ENCODE results near the gene INCA1. TPM values are rescaled to one million over a fixed set of nuclear protein-coding genes. Genes with fewer than 3 reads are reported as not detected.

Gene INCA1
- total RNA-seq, 1 donor from 2014 or later: 0.13 TPM

DNA sequence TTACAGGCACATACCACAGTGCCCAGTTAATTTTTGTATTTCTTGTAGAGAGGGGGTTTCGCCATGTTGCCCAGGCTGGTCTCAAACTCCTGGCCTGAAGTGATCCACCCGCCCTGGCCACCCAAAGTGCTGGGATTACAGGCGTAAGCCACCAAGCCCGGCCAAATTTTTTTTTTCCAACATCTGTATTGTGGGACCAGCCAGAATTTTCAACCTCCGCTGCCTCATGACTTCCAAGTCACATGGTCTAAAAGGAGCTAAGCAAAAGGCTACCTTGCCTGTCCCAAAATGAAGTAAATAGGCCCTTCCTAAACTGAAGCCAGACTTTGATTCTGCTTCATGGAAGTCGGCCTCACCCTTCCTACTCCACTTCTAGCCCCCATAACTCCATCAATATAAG, 25.5 kb downstream of the INCA1 start:
- DNase-seq (ENCODE audit: low read depth, low spot score): no peak

DNA sequence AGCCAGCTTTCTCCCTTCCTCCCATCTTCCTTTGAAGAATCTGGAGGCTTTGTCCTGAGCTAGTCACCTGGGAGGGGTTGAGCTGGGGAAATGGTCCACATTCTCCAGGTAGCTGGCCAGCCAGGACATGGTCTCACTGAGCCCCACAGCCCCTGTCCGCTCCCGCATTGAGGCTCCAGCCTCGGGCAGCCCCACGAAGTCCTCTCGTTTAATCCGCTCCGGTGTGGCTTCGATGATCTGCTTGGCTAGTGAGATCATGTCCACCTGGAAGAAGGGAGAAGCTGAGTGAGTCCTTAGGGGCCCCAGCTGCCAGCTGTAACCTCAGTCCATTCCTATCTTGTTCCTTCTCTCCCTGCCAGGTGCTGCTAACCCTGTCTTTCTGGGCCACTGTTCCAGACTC, 27.0 kb downstream of the INCA1 start:
- no peak for DNase-seq (ENCODE audit: low read depth, low spot score)

DNA sequence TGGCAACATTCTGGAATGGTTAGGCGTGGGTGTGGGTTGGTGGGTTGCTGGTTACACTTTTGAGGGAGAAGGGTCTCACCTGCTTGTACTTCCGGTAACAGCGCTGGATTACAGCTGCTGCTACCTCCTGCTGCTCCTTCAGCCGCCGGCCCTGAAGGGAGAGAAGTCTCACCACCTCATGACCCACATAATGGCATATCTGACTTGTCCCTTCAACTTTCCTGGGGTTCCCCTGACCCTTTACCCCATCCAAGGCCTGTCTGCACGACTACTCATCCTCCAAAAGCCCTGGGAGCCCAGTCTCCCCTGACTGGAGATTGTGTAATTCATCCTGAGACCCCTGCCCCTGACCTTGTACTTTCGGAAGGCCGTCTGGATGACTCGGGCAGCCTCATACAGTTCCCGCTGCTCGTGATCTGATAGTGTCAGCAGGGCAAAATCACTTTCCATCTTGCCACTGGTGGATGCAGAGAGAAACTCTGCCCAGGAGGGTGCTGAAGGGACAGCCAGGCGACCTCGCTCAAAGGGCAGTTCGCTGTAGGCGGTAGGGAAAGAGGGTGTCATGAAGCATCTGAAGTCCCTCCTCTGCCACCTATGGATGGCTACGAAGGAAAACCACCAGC, 27.7 kb downstream of the INCA1 start:
- DNase-seq (ENCODE audit: low read depth, low spot score): no peak

DNA sequence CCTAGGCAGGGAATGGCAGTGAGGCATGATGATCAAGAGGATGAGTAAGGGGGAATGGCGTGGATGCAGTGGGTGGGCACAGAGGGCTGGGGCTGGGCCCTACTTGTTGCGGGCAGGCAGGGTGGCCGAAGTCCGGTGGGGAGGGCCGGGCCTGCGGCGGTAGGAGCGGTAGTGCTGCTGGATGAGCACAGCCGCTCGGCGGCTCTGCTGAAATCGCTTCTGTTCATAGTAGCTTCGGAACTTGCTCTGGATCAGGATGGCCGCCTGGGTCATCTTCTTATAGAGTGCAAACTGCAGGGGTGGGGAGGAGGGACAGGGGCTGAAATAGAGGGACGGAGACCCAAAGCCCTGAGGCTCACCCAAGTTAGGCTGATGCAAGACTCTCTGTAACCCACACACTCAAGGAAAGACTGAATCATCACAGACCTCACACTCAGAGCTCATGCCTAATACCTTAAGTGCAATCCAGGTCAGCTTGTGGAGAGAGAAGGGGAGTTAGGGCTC, 28.2 kb downstream of the INCA1 start:
- no peak for DNase-seq (ENCODE audit: low read depth, low spot score)

DNA sequence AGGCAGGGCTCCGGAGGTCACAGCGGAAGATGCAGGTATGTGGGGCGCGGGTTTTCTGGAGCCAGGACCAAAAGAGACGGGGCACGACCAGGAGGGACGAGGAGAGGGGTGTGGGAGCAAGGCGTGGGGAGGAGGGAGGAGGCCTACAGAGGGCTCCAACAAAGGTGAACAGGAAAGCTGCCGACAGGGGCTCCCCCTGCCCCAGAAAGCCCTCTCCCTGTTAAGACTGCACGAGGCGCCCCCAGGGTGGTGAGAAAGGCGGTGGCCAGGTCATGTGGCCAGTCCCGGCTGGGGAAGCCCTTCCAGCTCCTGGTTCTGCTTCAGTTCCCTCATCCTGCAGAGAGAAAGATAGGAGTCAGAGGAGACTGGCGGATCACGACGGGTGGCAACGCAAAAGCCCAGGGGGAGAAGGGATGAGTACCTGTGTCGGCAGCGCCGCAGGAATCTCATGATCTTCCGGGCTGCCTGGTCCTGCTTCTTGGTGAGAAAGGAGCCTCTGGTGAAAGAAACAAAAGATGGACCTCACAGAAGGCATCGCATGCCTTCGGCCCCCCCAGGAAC, 28.8 kb downstream of the INCA1 start:
- DNase-seq (ENCODE audit: low read depth, low spot score): no peak

DNA sequence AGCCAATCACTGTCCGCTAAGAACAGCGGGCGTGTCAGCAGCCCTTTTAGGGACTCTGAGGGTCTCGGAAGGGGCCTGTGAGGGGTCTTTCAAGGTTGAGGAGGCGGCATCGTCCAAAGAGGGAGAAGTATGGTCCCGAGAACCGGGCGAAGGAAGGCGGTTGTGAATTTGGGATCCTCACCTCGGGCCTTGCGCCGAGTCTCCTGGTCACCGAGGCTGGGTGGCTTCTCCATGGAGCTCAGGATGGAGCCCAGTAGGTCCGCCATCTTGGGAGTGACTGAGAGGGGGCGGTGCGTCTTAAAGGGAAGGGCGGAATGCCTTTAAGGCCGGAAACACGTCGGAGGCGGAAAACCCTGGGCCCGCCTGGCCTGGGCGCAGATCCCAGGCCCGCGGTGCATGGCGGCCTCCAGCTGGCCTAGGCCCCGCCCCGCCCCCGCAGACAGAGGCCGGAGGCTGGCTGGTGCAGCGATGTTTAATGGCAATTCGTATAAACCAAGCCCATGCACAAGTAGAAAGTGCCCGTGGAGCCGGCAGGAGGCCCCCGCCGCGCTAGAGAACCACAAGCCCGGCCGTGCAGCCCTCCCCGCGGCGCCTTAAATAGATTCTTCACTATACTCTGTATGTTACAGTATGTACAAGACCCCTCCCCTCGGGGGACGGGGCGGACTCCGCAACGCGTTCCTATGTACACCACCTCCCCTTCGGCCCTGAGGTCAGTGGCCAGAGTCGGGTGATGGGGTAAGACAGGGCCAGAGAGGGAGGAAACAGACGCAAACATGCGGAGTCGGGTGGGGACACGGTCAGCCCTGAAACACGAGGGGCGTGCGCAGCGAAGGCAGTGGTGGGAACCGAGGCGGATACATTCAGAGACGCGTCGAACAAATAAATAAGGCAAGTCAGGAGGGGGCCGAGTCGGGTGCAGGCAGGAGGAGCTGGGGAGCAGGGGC, 29.5 kb downstream of the INCA1 start, which contains the start of gene SPAG7:
Gene SPAG7 (minus strand): TSS at position 279 of the 947 bp plus-strand sequence. CDS start 13 bp downstream, at position 266.
- peak; percentile 94 for DNase-seq (ENCODE audit: low read depth, low spot score)

DNA sequence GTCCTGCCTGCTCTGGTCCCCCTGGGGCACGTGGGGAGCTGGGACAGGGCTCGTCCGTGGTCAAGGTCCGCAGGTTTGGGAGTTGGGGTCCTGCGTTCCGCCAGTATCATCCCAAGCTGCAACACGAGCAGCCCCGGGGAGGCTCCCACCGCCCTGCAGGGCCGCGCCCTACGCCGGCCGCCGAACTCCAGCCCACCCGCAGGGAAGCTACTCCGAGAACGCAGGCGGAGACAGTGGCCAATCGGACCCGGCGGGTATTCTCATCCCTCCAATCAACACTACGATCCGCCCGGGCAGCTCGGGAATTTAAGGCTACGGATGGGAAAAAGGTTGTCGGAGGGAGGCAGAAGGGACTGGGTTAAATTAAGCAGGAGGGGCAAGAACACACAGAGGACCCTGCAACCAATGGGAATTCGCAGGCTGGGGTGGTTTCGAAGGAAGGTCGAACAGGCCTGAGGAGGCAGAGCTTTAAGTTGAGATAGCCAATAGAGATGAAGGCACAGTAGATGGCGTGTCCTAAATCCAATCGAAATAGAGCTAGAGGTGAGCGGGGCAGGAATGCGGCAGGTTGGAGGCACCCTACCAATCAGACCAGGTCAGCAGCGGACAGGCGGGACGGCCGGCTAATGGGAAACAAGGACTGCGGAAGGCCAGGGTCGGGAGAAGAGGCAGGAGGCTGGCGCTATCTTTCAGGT, 30.3 kb downstream of the INCA1 start:
- DNase-seq (ENCODE audit: low read depth, low spot score): peak; percentile 100

DNA sequence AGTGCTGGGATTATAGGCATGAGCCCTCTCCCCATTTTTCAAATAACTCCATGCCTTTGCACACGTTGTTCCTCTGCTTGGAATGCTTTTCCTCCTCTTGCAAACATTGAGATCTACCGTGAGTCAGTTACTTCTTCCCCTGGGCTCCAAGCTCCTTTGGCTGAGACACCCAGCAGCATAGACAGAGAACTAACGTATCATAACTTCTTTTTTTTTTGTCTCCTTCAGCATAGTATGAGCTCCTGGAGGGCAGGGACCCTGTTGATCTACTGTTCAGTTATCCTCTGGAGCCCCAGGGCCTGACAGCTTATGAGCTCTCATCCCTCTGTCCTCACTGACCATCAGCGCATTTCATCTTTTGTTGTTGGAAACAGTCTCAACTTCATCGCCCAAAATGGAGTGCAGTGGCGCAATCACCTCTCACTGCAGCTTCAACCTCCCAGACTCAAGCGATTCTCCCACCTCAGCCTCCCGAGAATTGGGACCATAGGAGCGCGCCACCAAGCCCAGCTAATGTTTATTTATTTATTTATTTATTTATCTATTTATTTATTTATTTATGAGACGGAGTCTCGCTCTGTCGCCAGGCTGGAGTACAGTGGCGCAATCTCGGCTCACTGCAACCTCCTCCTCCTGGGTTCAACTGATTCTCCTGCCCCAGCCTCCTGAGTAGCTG, 31.9 kb downstream of the INCA1 start:
- DNase-seq (ENCODE audit: low read depth, low spot score): no peak

DNA sequence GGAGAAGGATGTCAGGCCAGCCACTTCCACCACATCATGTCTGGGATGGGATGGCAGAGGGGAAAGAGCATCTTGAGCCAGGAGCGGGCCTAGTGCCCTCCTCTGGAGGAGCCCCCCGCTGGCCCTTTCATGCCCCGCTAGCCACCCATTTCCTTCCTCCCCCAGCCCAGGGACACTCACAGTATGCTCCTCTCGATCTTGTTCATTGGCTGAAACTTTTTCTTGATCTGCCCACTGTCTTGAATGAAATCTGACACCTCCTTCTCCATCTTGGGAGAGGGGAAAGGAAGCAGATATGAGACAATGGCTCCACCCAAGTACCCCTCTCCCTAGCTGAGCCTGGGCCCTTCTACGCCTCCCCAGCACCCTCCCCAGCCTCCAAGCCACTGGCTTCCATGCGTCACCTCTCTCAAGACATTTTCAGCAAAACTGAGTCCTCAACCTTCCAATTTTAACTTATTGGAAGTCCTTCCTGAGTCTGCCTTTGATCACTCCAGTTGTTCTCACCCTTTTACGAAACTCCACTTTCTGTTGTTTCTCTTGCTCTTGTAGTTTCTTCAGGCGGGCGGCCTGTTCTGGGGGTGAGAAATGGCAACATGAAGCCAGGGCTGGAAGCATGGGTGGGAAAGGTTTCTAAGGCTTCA, 36.9 kb downstream of the INCA1 start:
- no peak for DNase-seq (ENCODE audit: low read depth, low spot score)

DNA sequence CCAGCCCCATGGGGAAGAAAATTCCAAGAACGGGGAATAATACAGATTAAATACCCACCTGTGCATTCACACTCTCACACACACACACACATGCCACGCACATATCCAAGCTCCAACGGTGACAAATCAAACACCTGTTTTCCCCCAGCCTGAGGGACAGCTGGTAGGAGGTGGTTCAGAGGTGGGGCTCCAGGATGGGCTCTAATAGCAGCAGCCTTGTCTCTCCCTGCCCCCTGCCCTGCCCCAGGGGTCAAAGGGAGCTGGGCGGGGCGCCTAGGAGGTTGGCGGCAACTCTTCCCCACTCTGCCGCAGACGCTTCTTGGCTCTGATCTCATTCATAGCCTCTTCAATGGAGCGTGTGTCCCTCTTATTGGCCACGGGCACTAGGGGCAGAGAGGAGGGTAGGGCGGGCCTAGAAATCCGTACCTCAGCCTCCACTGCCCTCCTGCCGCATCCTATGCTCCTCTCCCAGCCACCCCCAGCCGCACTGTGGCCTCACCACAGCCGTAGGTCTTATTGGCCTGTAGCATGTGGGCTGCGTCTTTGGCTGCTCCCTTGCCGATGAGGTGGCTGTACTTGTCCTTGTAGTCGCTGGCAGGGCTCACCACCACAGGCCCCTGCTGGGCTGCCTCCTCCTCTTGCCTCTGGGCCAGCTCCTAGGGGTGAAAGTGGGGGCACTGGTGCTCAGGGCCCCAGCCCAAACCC, 37.9 kb downstream of the INCA1 start:
- DNase-seq (ENCODE audit: low read depth, low spot score): no peak

DNA sequence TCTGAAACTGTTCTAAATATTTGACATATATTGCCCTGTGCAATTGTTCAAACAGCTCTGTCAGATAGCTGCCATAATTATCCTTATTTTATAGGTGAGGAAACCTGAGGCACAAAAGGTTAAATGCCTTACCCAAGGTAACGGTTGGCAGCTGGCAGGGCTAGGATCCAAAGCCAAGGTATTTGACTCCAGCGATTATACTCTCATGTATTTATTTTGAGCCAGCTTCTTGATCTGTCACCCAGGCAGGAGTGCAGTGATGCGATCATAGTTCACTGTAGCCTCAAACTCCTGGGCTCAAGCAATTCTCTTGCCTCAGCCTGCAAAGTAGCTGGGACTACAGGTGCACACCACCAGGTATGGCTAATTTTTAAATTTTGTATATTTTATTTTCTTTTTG, 39.2 kb downstream of the INCA1 start:
- DNase-seq (ENCODE audit: low read depth, low spot score): no peak

DNA sequence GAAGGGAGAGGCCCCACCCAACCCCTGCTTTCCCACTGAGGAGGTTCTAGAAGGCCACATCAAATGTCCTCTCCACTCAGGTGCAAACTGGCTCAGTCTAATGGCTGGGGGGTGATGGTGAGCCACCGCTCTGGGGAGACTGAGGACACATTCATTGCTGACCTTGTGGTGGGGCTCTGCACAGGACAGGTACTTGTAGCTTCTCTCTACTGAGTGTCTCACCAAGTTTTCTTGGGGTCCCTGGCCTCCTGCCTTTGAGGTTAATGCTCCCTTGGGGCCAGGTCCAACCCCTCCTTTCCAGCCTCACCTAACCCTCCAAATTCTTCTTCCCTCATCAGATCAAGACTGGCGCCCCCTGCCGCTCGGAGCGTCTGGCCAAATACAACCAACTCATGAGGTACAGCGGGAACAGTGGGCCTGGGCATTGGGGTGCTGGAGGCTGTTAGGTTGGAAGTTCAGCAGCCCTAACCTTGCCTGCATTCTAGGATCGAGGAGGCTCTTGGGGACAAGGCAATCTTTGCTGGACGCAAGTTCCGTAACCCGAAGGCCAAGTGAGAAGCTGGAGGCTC, 40.7 kb downstream of the INCA1 start:
- DNase-seq (ENCODE audit: low read depth, low spot score): no peak

DNA sequence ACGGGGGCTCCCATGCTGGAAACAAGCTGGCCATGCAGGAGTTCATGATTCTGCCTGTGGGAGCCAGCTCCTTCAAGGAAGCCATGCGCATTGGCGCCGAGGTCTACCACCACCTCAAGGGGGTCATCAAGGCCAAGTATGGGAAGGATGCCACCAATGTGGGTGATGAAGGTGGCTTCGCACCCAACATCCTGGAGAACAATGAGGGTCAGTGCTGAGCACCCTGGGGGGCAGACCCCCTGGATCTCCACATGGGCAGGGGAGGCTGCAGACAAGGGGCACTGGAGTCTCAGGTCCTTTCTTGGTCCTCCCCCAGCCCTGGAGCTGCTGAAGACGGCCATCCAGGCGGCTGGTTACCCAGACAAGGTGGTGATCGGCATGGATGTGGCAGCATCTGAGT, 42.2 kb downstream of the INCA1 start:
- DNase-seq (ENCODE audit: low read depth, low spot score): no peak

DNA sequence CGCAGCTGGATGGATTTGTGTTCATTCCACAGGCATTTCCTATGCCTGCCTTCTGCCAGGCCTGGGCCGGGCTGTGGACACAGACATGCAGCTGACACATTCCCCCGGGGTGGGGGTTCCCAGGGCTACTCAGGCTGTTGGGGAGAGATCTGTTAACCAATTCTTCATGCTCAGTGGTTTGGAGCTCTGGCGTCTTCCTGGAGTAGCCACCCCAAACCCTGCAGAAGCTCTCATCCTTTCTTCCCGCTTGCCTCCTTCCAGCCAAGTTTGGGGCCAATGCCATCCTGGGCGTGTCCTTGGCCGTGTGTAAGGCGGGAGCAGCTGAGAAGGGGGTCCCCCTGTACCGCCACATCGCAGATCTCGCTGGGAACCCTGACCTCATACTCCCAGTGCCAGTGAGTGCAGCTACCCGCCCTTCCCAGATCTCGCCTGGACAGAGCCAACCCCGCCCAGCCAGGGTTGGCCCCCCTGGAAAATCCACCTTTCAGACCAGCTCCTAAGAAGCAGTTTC, 43.8 kb downstream of the INCA1 start:
- DNase-seq (ENCODE audit: low read depth, low spot score): no peak

DNA sequence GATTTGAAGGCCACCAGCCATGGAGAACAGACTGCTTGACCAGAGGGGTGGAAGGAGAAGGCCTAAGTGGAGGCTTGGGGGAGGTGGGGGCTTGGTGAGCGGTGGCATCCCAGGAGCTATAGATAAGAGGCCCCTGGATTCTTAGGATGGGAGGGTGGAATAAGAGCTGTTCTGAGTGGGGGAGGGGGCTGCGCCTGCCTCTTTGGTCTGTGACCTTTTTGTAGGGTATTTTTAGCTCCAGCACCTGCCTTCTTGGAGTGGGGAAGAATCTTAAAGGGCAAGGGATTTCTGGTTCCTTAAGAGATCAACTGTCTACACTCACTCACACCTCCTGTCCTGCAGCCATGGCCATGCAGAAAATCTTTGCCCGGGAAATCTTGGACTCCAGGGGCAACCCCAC, 45.8 kb downstream of the INCA1 start:
- no peak for DNase-seq (ENCODE audit: low read depth, low spot score)

DNA sequence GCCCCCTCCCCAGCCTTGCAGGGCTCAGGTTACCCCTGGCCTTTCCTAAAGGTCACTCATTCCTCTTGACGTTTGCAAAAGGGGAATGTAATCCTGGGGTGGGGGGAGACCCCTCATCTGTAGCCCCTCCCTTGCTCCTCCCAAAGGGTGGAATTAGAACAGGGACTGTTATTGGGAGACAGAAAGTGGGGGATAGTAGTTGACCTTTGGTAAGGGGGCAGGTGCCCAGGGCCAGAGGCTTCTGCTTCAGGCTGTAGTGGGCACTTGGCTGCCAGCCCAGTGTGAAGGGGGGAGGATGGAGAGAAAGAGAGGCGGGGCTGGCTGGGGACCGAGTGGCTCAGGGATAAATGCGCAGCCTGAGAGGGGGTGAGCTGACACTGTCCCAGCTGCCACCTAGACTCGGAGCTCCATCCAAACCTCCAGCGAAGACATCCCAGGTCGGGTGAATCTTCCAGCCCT, 46.5 kb downstream of the INCA1 start, which contains the start of gene ENO3:
Gene ENO3 (plus strand): TSS at position 374 of the 459 bp plus-strand sequence. CDS start 711 bp downstream, outside the sequence.
- no peak for DNase-seq (ENCODE audit: low read depth, low spot score)

DNA sequence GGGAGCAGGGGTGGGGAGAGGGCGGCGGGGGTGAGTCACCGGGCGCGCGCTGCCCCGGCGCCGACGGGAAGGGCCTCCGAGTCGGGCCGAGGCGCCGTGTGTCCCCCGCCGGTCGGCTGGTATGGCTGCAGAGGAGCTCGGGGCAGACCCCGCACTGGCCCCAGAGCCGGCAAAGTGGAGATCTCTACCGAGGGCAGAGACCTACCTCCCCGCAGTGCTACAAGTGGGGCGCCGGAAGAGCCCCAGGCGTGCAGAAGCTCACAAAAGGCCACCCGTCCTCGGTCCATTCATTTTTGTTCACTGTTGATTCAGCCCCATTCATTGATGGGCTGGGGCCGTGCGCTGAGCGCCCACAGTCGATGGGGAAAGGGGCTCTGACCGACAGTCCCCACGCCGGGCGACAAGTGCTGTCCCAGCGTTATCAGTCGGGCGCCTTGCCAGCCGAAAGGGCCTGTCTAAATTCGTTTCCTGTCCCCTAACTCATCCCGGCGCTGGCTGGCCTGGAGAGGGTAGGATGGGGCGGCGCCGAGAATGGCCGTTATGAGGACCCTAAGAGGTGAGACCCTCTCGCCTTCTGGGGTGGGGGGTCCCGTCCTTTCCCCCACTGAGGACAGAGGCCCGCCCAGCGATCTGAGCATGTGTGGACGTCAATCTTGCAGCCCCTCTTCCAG, 47.1 kb downstream of the INCA1 start:
- DNase-seq (ENCODE audit: low read depth, low spot score): no peak

DNA sequence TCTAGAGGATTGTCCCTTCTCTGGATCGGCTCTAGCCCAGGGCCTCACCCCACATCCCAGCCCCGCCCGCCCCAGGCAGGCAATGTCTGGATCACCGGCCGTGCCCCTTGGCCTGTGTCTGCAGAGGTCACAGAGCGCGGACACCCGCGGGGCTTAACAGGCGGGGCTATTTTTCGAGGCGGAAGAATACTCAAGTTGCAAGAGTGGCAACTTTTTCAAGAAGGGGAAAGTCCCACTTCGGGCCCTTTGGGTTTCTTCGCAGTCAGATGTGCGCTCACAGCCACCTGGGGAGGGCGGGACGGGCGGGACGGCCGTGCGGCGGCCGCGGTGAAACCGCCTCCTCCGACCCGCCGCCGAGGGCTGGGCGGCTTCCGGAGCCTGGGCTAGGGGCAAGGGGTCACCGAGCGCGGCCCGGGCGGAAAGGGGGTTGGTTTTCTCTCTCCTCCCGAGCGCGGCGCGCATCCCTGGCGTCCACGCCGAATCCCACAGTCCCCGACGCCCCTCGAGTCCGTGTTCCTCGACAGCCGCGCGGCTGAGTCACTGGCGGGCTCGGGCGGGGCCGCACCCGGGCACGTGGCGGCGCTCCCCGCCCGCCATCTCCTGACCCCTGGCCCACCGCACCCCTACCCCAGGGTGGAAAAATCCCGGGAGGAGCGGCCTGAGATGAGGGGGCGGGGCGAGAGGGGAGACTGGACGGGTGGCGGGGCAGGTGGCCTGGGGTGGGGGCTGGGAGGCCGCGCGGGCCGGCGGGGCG, 47.8 kb downstream of the INCA1 start:
- DNase-seq (ENCODE audit: low read depth, low spot score): no peak
